Peyer's patch (tissue), 4 donors: ENCODE results near the gene ZNF776. TPM values are rescaled to one million over a fixed set of nuclear protein-coding genes. Genes with fewer than 3 reads are reported as not detected.

Experiments used
- DNase-seq, 3 donors: peaks; one replicate each; pipeline ENCODE4 v3.0.0-alpha.2; 2017 to 2019
- H3K27ac ChIP-seq, 4 donors: fragments of 200-600 bp; sonication (generic); one replicate each; pipeline ENCODE4 v1.5.1; 2016 to 2019
- H3K27me3 ChIP-seq, 2 donors: fragments of 200-600 bp; sonication (generic); one replicate each; pipeline ENCODE4 v1.5.1; 2019
- H3K36me3 ChIP-seq, 3 donors: fragments of 200-600 bp; sonication (generic); one replicate each; pipeline ENCODE4 v1.5.1; 2016 to 2019
- H3K4me1 ChIP-seq, 4 donors: fragments of 200-600 bp; sonication (generic); one replicate each; pipeline ENCODE4 v1.5.1; 2016 to 2019
- H3K4me3 ChIP-seq, 4 donors: fragments of 200-600 bp; sonication (generic); 1 replicate in 3 of 4; 2 replicates in 1 of 4; pipeline ENCODE4 v1.5.1; 2016 to 2019; ENCODE audit warnings: mild to moderate bottlenecking in 1 of 4
- H3K9me3 ChIP-seq, 4 donors: fragments of 200-600 bp; sonication (generic); one replicate each; pipeline ENCODE4 v1.5.1; 2016 to 2019; ENCODE audit warnings: mild to moderate bottlenecking in 1 of 4
- CTCF ChIP-seq, 6 experiments: fragments of 450-650 bp in 4 of 6; fragments of 200-600 bp in 2 of 6; sonication (generic) in 1 of 6; IDR thresholded peaks; one replicate each; pipeline ENCODE4 v1.5.1; 2017 to 2019; ENCODE audit warnings: antibody characterized with exemption in 6 of 6, mild to moderate bottlenecking in 3 of 6, moderate library complexity in 1 of 6
- POLR2A ChIP-seq, 2 donors: fragments of 450-650 bp; IDR thresholded peaks; one replicate each; pipeline ENCODE4 v1.5.1; 2017; ENCODE audit warnings: antibody characterized with exemption in 2 of 2, mild to moderate bottlenecking in 2 of 2, moderate library complexity in 2 of 2
- total RNA-seq, 4 donors: library from RNA; depleted of rRNA; stranded (reverse); fragments of >200 nt; gene quantifications; one replicate each; pipeline ENCODE4 v1.1.0, GENCODE V29; 2016

ZNF776 gene
- 10 to 100 TPM; 11.3 to 25.6 (median 15.8) TPM for total RNA-seq

DNA sequence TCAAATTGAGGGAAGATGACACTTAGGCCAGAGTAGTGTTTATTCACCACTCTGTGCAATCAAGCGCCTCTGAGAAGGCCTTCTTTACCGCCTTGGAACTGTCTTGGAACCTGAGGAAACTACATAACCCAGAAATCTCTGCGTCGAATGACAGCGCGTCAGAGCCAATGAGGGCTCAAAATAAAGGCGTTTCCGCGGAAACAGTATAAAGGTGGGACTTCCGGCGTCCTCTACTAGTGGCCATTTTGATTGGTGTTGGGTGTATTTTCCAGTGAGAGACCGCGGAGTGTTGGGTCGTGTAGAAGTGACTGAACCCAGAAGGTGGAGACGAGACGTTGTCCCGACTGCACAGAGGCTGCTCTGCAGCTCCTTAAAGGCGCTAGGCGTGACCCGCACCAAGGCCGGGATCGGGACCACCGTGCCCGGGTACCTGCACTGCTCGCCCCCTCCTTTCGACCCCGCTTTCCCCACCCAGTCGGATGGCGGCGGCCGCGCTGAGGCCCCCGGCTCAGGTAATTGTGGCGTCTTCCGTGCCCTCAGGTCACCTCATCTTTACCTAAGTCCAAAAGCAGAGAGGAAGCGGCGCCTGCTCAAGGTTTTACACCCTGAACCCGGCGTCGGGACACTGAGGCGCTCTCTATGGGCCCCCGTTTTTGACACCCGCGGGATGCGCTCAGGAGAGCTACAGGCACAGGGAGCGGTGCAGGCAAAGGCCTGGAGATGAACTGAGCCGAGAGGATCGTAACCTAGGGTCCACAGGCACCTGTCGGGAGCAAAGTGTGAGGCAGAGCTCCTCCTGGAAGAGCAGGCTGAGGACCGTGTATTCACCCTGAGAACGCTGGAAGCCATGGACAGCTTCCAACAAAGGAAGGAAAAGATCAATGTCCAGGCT lies at the start of gene ZNF776:
ZNF776 (plus strand) TSS at position 236 of the 892 bp plus-strand sequence; CDS start at position 480, 244 bp downstream.
- DNase-seq = peak; percentile 75 to 93 (median 80)
- peaks cover 0 to 46% (median 5%) of the 10 kb centered on the region in 4 donors for H3K9me3 ChIP-seq
- TF ChIP-seq CTCF (IDR thresholded peaks at IDR 0.05) (no peak), POLR2A (IDR thresholded peaks at IDR 0.05) (peak in 1 of 2 donors; percentile 26)

DNA sequence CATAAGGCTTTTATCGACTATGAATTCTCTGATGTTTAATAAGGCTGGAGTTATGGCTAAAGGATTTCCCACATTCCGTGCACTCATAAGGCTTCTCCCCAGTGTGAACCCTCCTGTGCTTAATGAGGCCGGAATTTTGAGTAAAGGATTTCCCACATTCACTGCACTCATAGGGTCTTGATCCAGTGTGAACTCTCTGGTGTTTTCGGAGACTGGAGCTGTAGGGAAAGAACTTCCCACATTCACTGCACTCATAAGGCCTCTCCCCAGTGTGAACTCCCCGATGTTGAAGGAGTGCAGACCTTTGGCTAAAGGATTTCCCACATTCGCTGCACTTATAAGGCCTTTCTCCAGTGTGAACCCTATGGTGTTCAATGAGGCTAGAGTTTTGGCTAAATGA lies 45.0 kb upstream of the ZNF776 start:
- no peak for DNase-seq
- H3K36me3 ChIP-seq = peaks cover 0 to 16% (median 0%) of the 10 kb centered on the region in 3 donors
- no peak for TF ChIP-seq CTCF (IDR thresholded peaks at IDR 0.05)
- TF ChIP-seq POLR2A (IDR thresholded peaks at IDR 0.05) = no peak
- H3K4me3 ChIP-seq = no peak overlapping the region
- H3K27me3 ChIP-seq = no peaks in the 10 kb centered on the region
- no peak overlapping the region for H3K27ac ChIP-seq
- H3K4me1 ChIP-seq = no peaks in the 10 kb centered on the region
- H3K9me3 ChIP-seq = peaks cover 0 to 75% (median 7%) of the 10 kb centered on the region in 4 donors

More for the DNA sequence above, at the start of gene ZNF776:
- no peaks in the 10 kb centered on the region for H3K27me3 ChIP-seq
- H3K36me3 ChIP-seq = peaks cover 0 to 40% (median 0%) of the 10 kb centered on the region in 3 donors
- peak within 1 kb of the TSS; percentile 69 to 83 (median 78) for H3K27ac ChIP-seq
- peak within 1 kb of the TSS; percentile 62 to 85 (median 76) for H3K4me3 ChIP-seq
- peaks cover 0 to 13% (median 4%) of the 10 kb centered on the region in 4 donors for H3K4me1 ChIP-seq

- no peak overlapping the region for H3K27ac ChIP-seq
- no peak overlapping the region for H3K4me3 ChIP-seq
- H3K27me3 ChIP-seq = no peaks in the 10 kb centered on the region
- TF ChIP-seq POLR2A (IDR thresholded peaks at IDR 0.05) (no peak), CTCF (IDR thresholded peaks at IDR 0.05) (no peak)
- peaks cover 0 to 66% (median 14%) of the 10 kb centered on the region in 4 donors for H3K9me3 ChIP-seq
- H3K4me1 ChIP-seq = no peaks in the 10 kb centered on the region
- H3K36me3 ChIP-seq = peaks cover 0 to 13% (median 0%) of the 10 kb centered on the region in 3 donors
- DNase-seq = no peak
These were observed 40.3 kb upstream of the ZNF776 start for GRCh38 chr19:57706346-57706745.

GRCh38 chr19:57708641-57709361 lies 37.8 kb upstream of the ZNF776 start, which contains the start of gene ZNF154:
TSS of gene ZNF154 (minus strand) at chr19:57709204. CDS start at chr19:57708971, 233 bp downstream.
- TF ChIP-seq POLR2A (IDR thresholded peaks at IDR 0.05) (no peak), CTCF (IDR thresholded peaks at IDR 0.05) (no peak)
- Histone ChIP-seq H3K27ac (peak within 1 kb of the TSS; percentile 79 to 91 (median 82)), H3K9me3 (peaks cover 0 to 48% (median 9%) of the 10 kb centered on the region in 4 donors), H3K4me3 (peak within 1 kb of the TSS; percentile 50 to 73 (median 58)), H3K36me3 (no peaks in the 10 kb centered on the region), H3K27me3 (no peaks in the 10 kb centered on the region), H3K4me1 (no peaks in the 10 kb centered on the region)
- peak in 2 of 3 donors; percentile 46 to 73 for DNase-seq

DNA sequence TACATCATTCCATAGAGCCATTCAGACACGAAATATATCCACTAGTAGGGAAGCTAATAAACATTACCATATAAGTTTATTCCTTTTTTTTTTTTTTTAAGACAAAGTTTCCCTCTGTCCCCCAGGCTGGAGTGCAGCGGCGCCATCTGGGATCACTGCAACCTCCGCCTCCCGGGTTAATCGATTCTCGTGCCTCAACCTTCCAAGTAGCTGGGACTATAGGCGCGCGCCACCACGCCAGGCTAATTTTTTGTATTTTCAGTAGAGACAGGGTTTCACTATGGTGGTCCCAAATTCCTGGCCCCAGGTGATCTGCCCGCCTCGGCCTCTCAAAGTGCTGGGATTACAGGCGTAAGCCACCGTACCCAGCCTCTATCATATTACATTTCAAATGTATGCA lies 37.0 kb upstream of the ZNF776 start:
- Histone ChIP-seq H3K4me1 (no peaks in the 10 kb centered on the region), H3K27me3 (no peaks in the 10 kb centered on the region), H3K4me3 (peak overlapping the region in 1 of 4 donors; percentile 50), H3K27ac (peak overlapping the region in 1 of 4 donors; percentile 83), H3K36me3 (no peaks in the 10 kb centered on the region), H3K9me3 (peaks cover 0 to 51% (median 9%) of the 10 kb centered on the region in 4 donors)
- TF ChIP-seq CTCF (IDR thresholded peaks at IDR 0.05) (no peak), POLR2A (IDR thresholded peaks at IDR 0.05) (no peak)
- DNase-seq = no peak
